Adrenal gland (tissue), 12 donors: ENCODE results near the gene CLEC14A. TPM values are rescaled to one million over a fixed set of nuclear protein-coding genes. Genes with fewer than 3 reads are reported as not detected.

ENCODE experiments used
- DNase-seq, 7 donors: peaks; one replicate each; pipeline ENCODE4 v3.0.0-alpha.2; 2019 to 2020
- H3K27ac ChIP-seq, 5 donors: fragments of 200-600 bp; sonication (generic) in 4 of 5; 1 replicate in 3 of 5; 2 replicates in 2 of 5; pipeline versions ENCODE4 v1.5.1 to v1.8.0; 2016 to 2020; ENCODE audit warnings: mild to moderate bottlenecking in 1 of 5
- H3K27me3 ChIP-seq: fragments of 200-600 bp; 2 replicates; pipeline ENCODE4 v1.8.0; 2021
- H3K36me3 ChIP-seq, 2 donors: fragments of 200-600 bp; replicated peaks in 1 of 2; 1 replicate in 1 of 2; 2 replicates in 1 of 2; pipeline versions ENCODE4 v1.5.1 to v1.8.0; 2018 to 2022
- H3K4me1 ChIP-seq, 2 donors: fragments of 200-600 bp; replicated peaks in 1 of 2; 1 replicate in 1 of 2; 2 replicates in 1 of 2; pipeline versions ENCODE4 v1.5.1 to v1.8.0; 2018 to 2021
- H3K4me3 ChIP-seq, 4 donors: fragments of 200-600 bp; sonication (generic) in 3 of 4; one replicate each; pipeline ENCODE4 v1.5.1; 2016 to 2018
- H3K9me3 ChIP-seq, 3 donors: fragments of 200-600 bp; sonication (generic) in 1 of 3; replicated peaks in 1 of 3; 1 replicate in 2 of 3; 2 replicates in 1 of 3; pipeline versions ENCODE4 v1.5.1 to v1.8.0; 2016 to 2021
- CTCF ChIP-seq, 6 experiments: fragments of 450-650 bp in 4 of 6; fragments of 200-600 bp in 2 of 6; sonication (generic) in 1 of 6; IDR thresholded peaks; 1 replicate in 5 of 6; 2 replicates in 1 of 6; pipeline versions ENCODE4 v1.5.1 to v1.8.0; 2016 to 2021; ENCODE audit warnings: antibody characterized with exemption in 6 of 6, mild to moderate bottlenecking in 2 of 6, moderate library complexity in 1 of 6
- POLR2A ChIP-seq, 2 donors: fragments of 450-650 bp; IDR thresholded peaks; one replicate each; pipeline ENCODE4 v1.6.1; 2017; ENCODE audit warnings: antibody characterized with exemption in 2 of 2, mild to moderate bottlenecking in 2 of 2, moderate library complexity in 1 of 2
- WGBS, 4 donors: extraction: QIAGEN DNeasy Blood & Tissue Kit in 2 of 4; methylation state at CpG; one replicate each; pipeline versions ENCODE4 v1.1.5 to v1.1.7; 2013 to 2017; 5-methylcytosine and 5-hydroxymethylcytosine counted together
- intact Hi-C, 2 donors: fragments of 100-400 bp; cut with DNase I; formaldehyde crosslinking; loops; one replicate each; pipeline versions ENCODE4 v1.14.1 to v1.15.0; 2022 to 2023
- polyA plus RNA-seq, 3 donors: library from polyadenylated mRNA; stranded (reverse); fragments of 200-250 nt in 2 of 3; fragments of 350-450 nt in 1 of 3; fragmentation: Illumina TruSeq in 1 of 3; extraction: RNeasy Lipid Tissue Mini Kit (QIAGEN cat#74804) in 1 of 3; gene quantifications; one replicate each; pipeline ENCODE4 v1.2.3, GENCODE V29; 2013 to 2014
- total RNA-seq, 9 donors: library from RNA; depleted of rRNA in 4 of 9; stranded (reverse); fragments of >200 nt in 4 of 9; fragments of 120-200 nt in 1 of 9; fragmentation: NEBNext Ultra II Directional in 1 of 9; extraction: Animal tissue kit (Norgen Biotek cat#: 25700) in 1 of 9; gene quantifications; one replicate each; pipeline versions ENCODE4 v1.1.0 to v1.2.4, GENCODE V29; 2013 to 2023
- donor health status: healthy with polysubstance abuse.
- donor health status: Bipolar disorder and iron deficiency.
- donor health status: DM: yes; HTN: yes; CAD: no.
- donor health status: DM: no; HTN: no; CAD: no.
- donor health status: DM: no; HTN: no; CAD: no.
- donor health status: DM: yes; HTN: yes; CAD: no.

Gene CLEC14A
- total and polyA plus RNA-seq, 12 donors, result 4.0 to 26.1 (median 17.5) TPM

GRCh38 chr14:38252066-38252710 is 3.7 kb downstream of the CLEC14A start:
- DNase-seq, result no peak
- Histone ChIP-seq H3K4me3 (no peak overlapping the region), H3K27me3 (peaks cover 6% of the 10 kb centered on the region), H3K9me3 (no peaks in the 10 kb centered on the region), H3K27ac (no peak overlapping the region), H3K36me3 (no peaks in the 10 kb centered on the region), H3K4me1 (no peaks in the 10 kb centered on the region)
- 65 to 77% (median 68%) methylated on average over 4 of the region's 4 CpGs for WGBS, 4 donors
- intact Hi-C loops, result no loop called here
- TF ChIP-seq POLR2A (IDR thresholded peaks at IDR 0.05), result no peak
- TF ChIP-seq CTCF (IDR thresholded peaks at IDR 0.05), result no peak

- intact Hi-C loops, result no loop called here
- no peaks in the 10 kb centered on the region for H3K4me1 ChIP-seq
- H3K36me3 ChIP-seq, result no peaks in the 10 kb centered on the region
- no peak for DNase-seq
- H3K27ac ChIP-seq, result no peak overlapping the region
- peaks cover 1% of the 10 kb centered on the region for H3K27me3 ChIP-seq
- no peak overlapping the region for H3K4me3 ChIP-seq
- TF ChIP-seq CTCF (IDR thresholded peaks at IDR 0.05), result no peak
- TF ChIP-seq POLR2A (IDR thresholded peaks at IDR 0.05), result no peak
- H3K9me3 ChIP-seq, result no peaks in the 10 kb centered on the region
Observed at GRCh38 chr14:38250331-38250730, 5.6 kb downstream of the CLEC14A start.

- no peaks in the 10 kb centered on the region for H3K9me3 ChIP-seq
- H3K27me3 ChIP-seq, result no peaks in the 10 kb centered on the region
- WGBS, 4 donors, result 92 to 99% (median 92%) methylated on average over 3 of the region's 3 CpGs
- no peak for DNase-seq
- H3K4me1 ChIP-seq, result no peaks in the 10 kb centered on the region
- intact Hi-C loops, result no loop called here
- no peak overlapping the region for H3K27ac ChIP-seq
- no peak overlapping the region for H3K4me3 ChIP-seq
- no peaks in the 10 kb centered on the region for H3K36me3 ChIP-seq
- TF ChIP-seq CTCF (IDR thresholded peaks at IDR 0.05) (no peak), POLR2A (IDR thresholded peaks at IDR 0.05) (no peak)
Observed at GRCh38 chr14:38248321-38249028, 7.4 kb downstream of the CLEC14A start.

GRCh38 chr14:38243696-38244240 is 12.1 kb downstream of the CLEC14A start:
- no peak overlapping the region for H3K4me3 ChIP-seq
- no peaks in the 10 kb centered on the region for H3K27me3 ChIP-seq
- WGBS, 4 donors, result 43 to 71% (median 60%) methylated on average over 1 of the region's 1 CpG
- H3K4me1 ChIP-seq, result no peaks in the 10 kb centered on the region
- H3K36me3 ChIP-seq, result no peaks in the 10 kb centered on the region
- intact Hi-C loops, result no loop called here
- DNase-seq, result no peak
- TF ChIP-seq CTCF (IDR thresholded peaks at IDR 0.05) (no peak), POLR2A (IDR thresholded peaks at IDR 0.05) (no peak)
- no peaks in the 10 kb centered on the region for H3K9me3 ChIP-seq
- H3K27ac ChIP-seq, result no peak overlapping the region
